GM12891 (cell line): ENCODE measurements around the gene CAMTA1.
A peak's percentile ranks its signal among the peaks of the same experiment; 100 is the strongest.

Experiments
- DNase-seq: peaks from one replicate; pipeline ENCODE4 v3.0.0; 2011; ENCODE audit warnings: low spot score; ENCODE audit not compliant: insufficient read length
- FAIRE-seq: peaks from 2 replicates; lab custom pipeline; 2011; peaks lifted over from hg19 to GRCh38; lab: Jason Lieb, UNC
- PAX5 ChIP-seq: IDR thresholded peaks from 2 replicates; pipeline ENCODE4 v1.6.1; 2011; ENCODE audit warnings: low read length, moderate library complexity, mild to moderate bottlenecking; ENCODE audit not compliant: insufficient read depth, severe bottlenecking
- POLR2A ChIP-seq: IDR thresholded peaks from 2 replicates; pipeline ENCODE4 v1.6.1; 2011; ENCODE audit warnings: low read depth, low read length, control low read depth
- POLR2AphosphoS5 ChIP-seq: IDR thresholded peaks from 2 replicates; pipeline ENCODE4 v1.6.1; 2011; ENCODE audit warnings: low read depth, low read length, control low read depth
- POU2F2 ChIP-seq: IDR thresholded peaks from 2 replicates; pipeline ENCODE4 v1.6.1; 2011; ENCODE audit warnings: low read depth, mild to moderate bottlenecking, control low read depth, low read length, moderate library complexity
- SPI1 ChIP-seq: IDR thresholded peaks from 2 replicates; pipeline ENCODE4 v1.6.1; 2011; ENCODE audit warnings: low read depth, low read length, control low read depth
- TAF1 ChIP-seq: IDR thresholded peaks from 2 replicates; pipeline ENCODE4 v1.6.1; 2011; ENCODE audit warnings: low read depth, low read length, control low read depth

Gene CAMTA1

DNA sequence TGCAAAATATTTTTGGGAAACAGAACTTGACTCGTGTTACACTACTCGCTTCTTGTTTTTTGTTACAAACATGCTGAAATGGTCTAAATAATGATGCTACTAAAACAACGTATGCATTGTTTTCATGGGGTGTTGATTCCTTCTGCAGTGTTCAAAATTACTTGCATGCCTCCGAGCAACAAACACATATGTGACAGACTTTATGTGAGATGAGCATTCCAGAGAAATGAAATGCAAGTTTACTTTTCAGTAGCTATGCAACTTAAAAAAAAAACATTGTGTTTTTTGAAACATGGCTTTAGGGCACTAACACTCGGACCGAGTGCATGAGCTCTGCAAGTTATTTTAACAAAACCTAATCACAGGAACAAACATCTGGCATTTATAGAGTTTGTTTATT lies 84.8 kb downstream of the CAMTA1 start:
- TF ChIP-seq SPI1, result no peak
- TF ChIP-seq POLR2A, result no peak
- no peak for TF ChIP-seq POLR2AphosphoS5
- no peak for TF ChIP-seq POU2F2
- no peak for TF ChIP-seq PAX5
- TF ChIP-seq TAF1, result no peak
- FAIRE-seq (peak; percentile 58), DNase-seq (no peak)

DNA sequence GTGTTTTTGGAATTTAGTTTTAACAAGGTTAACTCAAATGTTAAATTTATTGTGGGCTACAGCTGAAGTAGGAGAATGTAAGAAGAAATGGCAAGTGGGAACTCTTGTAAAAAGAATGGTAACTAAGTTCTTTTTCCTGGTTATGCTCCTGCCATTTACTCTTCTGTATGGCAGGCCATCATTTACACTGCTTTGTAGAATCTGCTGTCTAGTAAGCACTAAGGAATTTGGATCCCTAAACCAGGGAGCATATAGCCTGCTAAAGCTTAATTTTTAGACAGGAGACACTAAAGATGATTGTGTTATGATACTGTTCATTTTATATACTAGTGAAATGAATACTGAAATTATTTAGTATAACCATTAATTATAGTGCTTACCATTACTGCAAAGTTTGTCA lies 85.3 kb downstream of the CAMTA1 start:
- TF ChIP-seq POLR2A, result no peak
- no peak for DNase-seq
- FAIRE-seq, result no peak

DNA sequence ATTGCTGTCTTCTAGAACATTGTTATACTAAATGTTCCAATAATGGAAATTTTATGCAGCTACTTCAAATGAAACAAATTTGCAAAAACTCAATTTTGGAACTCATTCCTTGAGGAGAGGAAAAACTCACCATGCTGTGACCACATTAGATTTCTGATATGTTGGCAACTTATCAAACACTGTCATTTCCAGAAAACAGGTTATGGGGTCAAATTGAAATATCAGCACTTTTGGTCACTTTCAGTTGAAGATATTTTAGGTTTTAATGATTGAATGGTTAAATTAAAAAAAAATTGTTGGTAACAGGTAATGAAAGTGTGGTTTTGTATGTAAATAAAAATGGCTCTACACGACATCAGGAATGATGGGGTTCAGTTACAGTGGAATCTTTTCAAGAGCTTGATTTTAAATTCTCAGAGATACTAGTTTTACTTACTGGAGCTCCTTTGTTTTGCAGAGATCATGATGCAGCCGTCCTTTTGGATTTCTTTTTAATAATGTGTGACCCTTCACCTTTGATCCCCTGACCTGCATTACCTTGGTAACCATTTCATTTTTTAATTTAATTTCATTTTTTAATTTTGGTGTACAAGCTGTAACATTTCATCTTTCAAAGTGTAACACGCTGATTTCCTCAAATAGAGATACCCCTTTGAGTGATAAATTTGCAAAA lies 86.2 kb downstream of the CAMTA1 start:
- FAIRE-seq (no peak), DNase-seq (no peak)
- TF ChIP-seq POLR2AphosphoS5 (no peak), PAX5 (no peak), SPI1 (no peak)

DNA sequence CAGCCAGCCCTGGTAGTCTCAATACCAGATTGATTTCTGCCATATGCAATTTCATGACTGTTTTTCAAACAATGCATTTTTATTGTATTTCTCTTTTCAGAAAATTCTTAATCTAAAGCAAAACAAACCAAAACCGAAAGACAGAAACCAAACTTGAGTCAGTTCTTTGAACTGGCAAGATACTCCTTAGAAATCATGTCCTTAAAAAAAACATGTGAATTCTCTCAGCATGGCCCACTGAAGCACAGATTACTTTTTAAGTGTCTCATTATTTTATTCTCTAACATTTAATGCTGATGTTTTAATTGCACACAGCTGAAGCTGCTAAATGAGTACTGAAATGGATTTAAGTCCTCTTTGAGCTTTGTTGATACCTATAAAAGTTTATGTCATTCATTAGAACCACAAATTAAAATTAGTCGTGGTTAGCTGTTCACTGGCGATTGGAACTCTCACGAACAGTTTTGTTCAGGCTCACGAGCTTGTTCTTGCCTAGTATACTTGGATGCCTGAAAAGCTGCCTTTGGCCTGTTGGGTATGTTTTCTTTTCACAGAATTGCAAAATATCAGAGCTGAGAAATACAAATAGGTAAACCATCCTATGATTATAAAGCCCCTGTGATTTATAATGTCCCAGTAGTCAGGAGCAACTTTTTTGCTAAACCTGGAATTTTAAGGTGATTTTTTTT lies 87.5 kb downstream of the CAMTA1 start:
- DNase-seq (no peak), FAIRE-seq (no peak)
- TF ChIP-seq POU2F2, result no peak
- no peak for TF ChIP-seq POLR2AphosphoS5
- TF ChIP-seq PAX5, result no peak
- no peak for TF ChIP-seq POLR2A
- no peak for TF ChIP-seq TAF1
- no peak for TF ChIP-seq SPI1

GRCh38 chr1:6873298-6874015 lies 88.2 kb downstream of the CAMTA1 start:
- no peak for DNase-seq
- TF ChIP-seq TAF1, result no peak
- no peak for TF ChIP-seq POLR2AphosphoS5
- no peak for TF ChIP-seq PAX5
- no peak for TF ChIP-seq POU2F2
- TF ChIP-seq SPI1, result no peak
- TF ChIP-seq POLR2A, result no peak
- no peak for FAIRE-seq

DNA sequence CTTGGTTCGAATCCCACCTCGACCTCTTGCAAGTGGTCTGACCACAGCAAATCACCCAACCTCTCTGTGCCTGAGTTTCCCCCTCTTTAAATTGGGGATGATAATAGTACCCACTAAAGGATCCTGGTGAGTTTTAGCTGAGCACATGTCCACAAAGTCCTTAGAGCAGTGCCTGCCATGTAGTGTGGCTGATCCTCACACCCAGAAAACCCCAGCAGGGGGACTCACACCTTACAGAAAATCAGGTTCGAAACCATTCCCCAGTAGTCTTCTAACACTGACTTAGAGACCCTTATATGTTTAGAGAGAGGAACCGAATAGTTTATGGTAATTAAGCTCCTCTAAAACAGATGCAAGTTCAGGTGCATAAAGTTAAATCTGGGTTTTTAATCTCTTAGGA lies 89.0 kb downstream of the CAMTA1 start:
- no peak for TF ChIP-seq PAX5
- TF ChIP-seq POU2F2, result no peak
- no peak for TF ChIP-seq TAF1
- TF ChIP-seq POLR2AphosphoS5, result no peak
- TF ChIP-seq SPI1, result no peak
- no peak for TF ChIP-seq POLR2A
- DNase-seq, result no peak
- no peak for FAIRE-seq

- DNase-seq (no peak), FAIRE-seq (no peak)
- no peak for TF ChIP-seq POLR2A
- no peak for TF ChIP-seq PAX5
- no peak for TF ChIP-seq TAF1
- TF ChIP-seq POLR2AphosphoS5, result no peak
- no peak for TF ChIP-seq POU2F2
- TF ChIP-seq SPI1, result no peak
Observed at GRCh38 chr1:6880951-6881690, 95.9 kb downstream of the CAMTA1 start.

DNA sequence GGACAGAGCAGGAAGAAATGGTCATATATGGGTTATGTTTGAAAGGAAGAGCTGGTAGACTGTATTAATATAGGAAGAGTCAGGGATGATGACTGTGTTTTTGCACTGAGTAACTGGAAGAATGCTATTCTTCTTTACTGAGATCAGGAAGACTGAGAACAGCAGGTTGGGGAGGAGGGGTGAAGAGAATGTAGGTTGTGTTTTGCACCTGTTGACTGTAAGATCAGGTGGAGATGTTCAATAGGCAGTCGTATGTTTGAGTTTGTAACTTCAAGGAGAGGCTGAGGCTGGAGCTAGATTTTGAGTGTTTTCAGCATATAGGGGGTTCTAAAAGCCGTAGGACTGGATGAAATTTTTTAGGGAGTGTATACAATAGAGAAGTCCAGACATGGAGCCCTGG lies 97.2 kb downstream of the CAMTA1 start:
- FAIRE-seq (no peak), DNase-seq (no peak)
- TF ChIP-seq POLR2A (no peak), TAF1 (no peak), POU2F2 (no peak), PAX5 (no peak), SPI1 (no peak), POLR2AphosphoS5 (no peak)

- FAIRE-seq, result no peak
- TF ChIP-seq SPI1 (no peak), PAX5 (no peak)
- no peak for DNase-seq
Observed at GRCh38 chr1:6884652-6885153, 99.4 kb downstream of the CAMTA1 start.
